ENCODE results near the gene DLGAP1.

GRCh38 chr18:3583873-3584247 lies 871.2 kb downstream of the DLGAP1 start:
- TF ChIP-seq SIN3A (IDR thresholded peaks at IDR 0.05; ENCODE audit: low read depth, low read length): no peak
- TF ChIP-seq IRF3 (IDR thresholded peaks at IDR 0.05): no peak
- no peak for TF ChIP-seq TARDBP (IDR thresholded peaks at IDR 0.05; ENCODE audit: borderline replicate concordance)
- no peak for TF ChIP-seq MAX (IDR thresholded peaks at IDR 0.05; ENCODE audit: low read depth, low read length)
- TF ChIP-seq EZH2 (IDR thresholded peaks at IDR 0.05; ENCODE audit: borderline replicate concordance, control insufficient read depth, low read depth, low read length): no peak
- TF ChIP-seq CHD2 (IDR thresholded peaks at IDR 0.05; ENCODE audit: borderline replicate concordance, low read depth, low read length): no peak
